GM19324 (cell line): ENCODE results near the gene PRDX1.
"Not testable (repeated sequence)": the region's sequence is repeated elsewhere in the genome, so short reads cannot be mapped to it uniquely, and the experiment has no call there.

Experiments
- ATAC-seq: cut with Tn5 transposase; IDR thresholded peaks from one replicate; pipeline ENCODE4 v1.9.1; 2021; ENCODE audit warnings: mild to moderate bottlenecking, moderate library complexity; ENCODE audit not compliant: unreplicated experiment, low FRiP score

The PRDX1 gene

GRCh38 chr1:45470306-45470798 is 51.3 kb downstream of the PRDX1 start:
- no peak for ATAC-seq

GRCh38 chr1:45467353-45467752 is 54.3 kb downstream of the PRDX1 start:
- ATAC-seq: not testable (repeated sequence)

GRCh38 chr1:45465277-45465676 is 56.4 kb downstream of the PRDX1 start:
- no peak for ATAC-seq
